ENCODE results near the gene MTFP1. TPM values are rescaled to one million over a fixed set of nuclear protein-coding genes. Genes with fewer than 3 reads are reported as not detected.

Gene MTFP1
- total RNA-seq, 2 experiments from 2014 or later: 37.2 to 38.0 TPM

GRCh38 chr22:30386608-30386959 is 39.0 kb upstream of the MTFP1 start:
- H3K36me3 Mint-ChIP-seq (ENCODE audit: low read depth): no peaks in the 10 kb centered on the region
- no peaks in the 10 kb centered on the region for H3K9me3 Mint-ChIP-seq
- DNase-seq (peak in 1 of 14 experiments; percentile 43), ATAC-seq (ENCODE audit: poor library complexity) (no peak)
- Histone ChIP-seq H3K27me3 (ENCODE audit: control insufficient read depth in 1 of 2, insufficient read depth in 2 of 2, low read length in 2 of 2) (no peaks in the 10 kb centered on the region), H3K27ac (ENCODE audit: low read depth in 1 of 2, low read length in 2 of 2) (no peak overlapping the region), H3K4me1 (ENCODE audit: insufficient read depth, low read length) (peaks cover 17% of the 10 kb centered on the region), H3K36me3 (ENCODE audit: insufficient read depth, low read length) (no peaks in the 10 kb centered on the region), H3K9me3 (ENCODE audit: control insufficient read depth in 1 of 2, insufficient read depth in 1 of 2, low read length in 2 of 2) (no peaks in the 10 kb centered on the region), H3K4me3 (ENCODE audit: low read length) (peak overlapping the region; percentile 45)
- H3K27me3 Mint-ChIP-seq: no peaks in the 10 kb centered on the region
- peaks cover 22% of the 10 kb centered on the region for H3K4me1 Mint-ChIP-seq (ENCODE audit: low read depth)
- no peak overlapping the region for H3K27ac Mint-ChIP-seq
- ChIA-PET CTCF (interaction anchor here (0.9 to 4.1 kb wide), 6 partner anchors 32 to 122 kb away, joined by 3 to 99 read pairs (median 5); partner anchors contain the start of gene CASTOR1), POLR2A (interaction anchor here (1.2 to 3.0 kb wide), 4 partner anchors 60 to 98 kb away, joined by 3 to 83 read pairs (median 5); partner anchors contain the start of genes CASTOR1 and TBC1D10A)
- peak overlapping the region; percentile 83 for H3K4me3 Mint-ChIP-seq
- intact Hi-C loops (cut with DNase I, micrococcal nuclease): loop anchor here (2.0 kb wide), 2 partner anchors 30 to 58 kb away; partner anchors contain the start of genes CCDC157 (in 1 of the 2) and SF3A1 (in 1 of the 2)
- no peak for TF ChIP-seq CTCF (IDR thresholded peaks at IDR 0.05)

GRCh38 chr22:30386960-30387827 is 38.4 kb upstream of the MTFP1 start, which contains the start of gene RNF215:
Gene RNF215 (minus strand): TSS chr22:30387411. CDS start chr22:30387313, 98 bp downstream.
- DNase-seq: peak; percentile 44 to 91 (median 74)
- peak; percentile 69 for TF ChIP-seq CTCF (IDR thresholded peaks at IDR 0.05)
- ChIA-PET POLR2A (interaction anchor here (0.6 to 3.0 kb wide), 9 partner anchors 30 to 549 kb away, joined by 3 to 83 read pairs (median 3); partner anchors contain the start of genes ASCC2, CASTOR1, CCDC157 and SF3A1), CTCF (interaction anchor here (0.5 to 4.1 kb wide), 23 partner anchors 9 to 280 kb away, joined by 3 to 99 read pairs (median 5); partner anchors contain the start of genes CASTOR1, MTFP1, SEC14L2 and TBC1D10A)
- Mint-ChIP-seq H3K9me3 (no peaks in the 10 kb centered on the region), H3K4me3 (peak within 1 kb of the TSS; percentile 87), H3K27me3 (no peaks in the 10 kb centered on the region), H3K4me1 (ENCODE audit: low read depth) (peaks cover 26% of the 10 kb centered on the region), H3K36me3 (ENCODE audit: low read depth) (no peaks in the 10 kb centered on the region), H3K27ac (no peak within 1 kb of the TSS)
- H3K27me3 ChIP-seq (ENCODE audit: control insufficient read depth in 1 of 2, insufficient read depth in 2 of 2, low read length in 2 of 2): no peaks in the 10 kb centered on the region
- H3K27ac ChIP-seq (ENCODE audit: low read depth in 1 of 2, low read length in 2 of 2): no peak within 1 kb of the TSS
- peak; percentile 82 for ATAC-seq (ENCODE audit: poor library complexity)
- H3K4me1 ChIP-seq (ENCODE audit: insufficient read depth, low read length): peaks cover 19% of the 10 kb centered on the region
- intact Hi-C loops (cut with DNase I, micrococcal nuclease): loop anchor here (1.0 to 2.0 kb wide), 6 partner anchors 30 to 279 kb away; partner anchors contain the start of genes CCDC157 (in 2 of the 2) and SF3A1 (in 1 of the 2)
- H3K4me3 ChIP-seq (ENCODE audit: low read length): peak within 1 kb of the TSS; percentile 45
- no peaks in the 10 kb centered on the region for H3K36me3 ChIP-seq (ENCODE audit: insufficient read depth, low read length)
- H3K9me3 ChIP-seq (ENCODE audit: control insufficient read depth in 1 of 2, insufficient read depth in 1 of 2, low read length in 2 of 2): no peaks in the 10 kb centered on the region

GRCh38 chr22:30390974-30391691 is 34.4 kb upstream of the MTFP1 start:
- no peak overlapping the region for H3K4me3 ChIP-seq (ENCODE audit: low read length)
- peaks cover 38% of the 10 kb centered on the region for H3K4me1 ChIP-seq (ENCODE audit: insufficient read depth, low read length)
- H3K4me3 Mint-ChIP-seq: peak overlapping the region; percentile 55
- no peaks in the 10 kb centered on the region for H3K27me3 Mint-ChIP-seq
- peak; percentile 78 for TF ChIP-seq CTCF (IDR thresholded peaks at IDR 0.05)
- peak; percentile 85 for ATAC-seq (ENCODE audit: poor library complexity)
- no peaks in the 10 kb centered on the region for H3K36me3 Mint-ChIP-seq (ENCODE audit: low read depth)
- DNase-seq: peak; percentile 66 to 92 (median 78)
- no peaks in the 10 kb centered on the region for H3K9me3 ChIP-seq (ENCODE audit: control insufficient read depth in 1 of 2, insufficient read depth in 1 of 2, low read length in 2 of 2)
- no peaks in the 10 kb centered on the region for H3K36me3 ChIP-seq (ENCODE audit: insufficient read depth, low read length)
- intact Hi-C loops (cut with DNase I, micrococcal nuclease): loop anchor here (1.0 to 10.0 kb wide), 5 partner anchors 35 to 531 kb away; partner anchors contain the start of gene TCN2 (in 1 of the 2)
- H3K4me1 Mint-ChIP-seq (ENCODE audit: low read depth): peaks cover 42% of the 10 kb centered on the region
- H3K9me3 Mint-ChIP-seq: no peaks in the 10 kb centered on the region
- ChIA-PET POLR2A (interaction anchor here (0.7 to 4.4 kb wide), 6 partner anchors 23 to 103 kb away, joined by 3 to 27 read pairs (median 8); partner anchors contain the start of gene CASTOR1), CTCF (interaction anchor here (0.6 to 7.8 kb wide), 17 partner anchors 22 to 721 kb away, joined by 3 to 63 read pairs (median 4); partner anchors contain the start of genes CASTOR1, CCDC157, MTFP1 and SF3A1)
- no peak overlapping the region for H3K27ac ChIP-seq (ENCODE audit: low read depth in 1 of 2, low read length in 2 of 2)
- peak overlapping the region; percentile 68 for H3K27ac Mint-ChIP-seq
- H3K27me3 ChIP-seq (ENCODE audit: control insufficient read depth in 1 of 2, insufficient read depth in 2 of 2, low read length in 2 of 2): peaks cover 0 to 2% of the 10 kb centered on the region in 2 experiments

Data from CD4-positive, alpha-beta T cell (primary cell).